Hepatocyte (in vitro differentiated cells): Measurements from ENCODE around the gene SLC19A1.

Experiments used
- CTCF ChIP-seq: fragments of 200-600 bp; sonication (generic); IDR thresholded peaks from 2 replicates; pipeline ENCODE4 v1.5.1; 2016; ENCODE audit warnings: antibody characterized with exemption, mild to moderate bottlenecking; ENCODE audit not compliant: poor library complexity
- EZH2 ChIP-seq: fragments of 200-600 bp; sonication (generic); IDR thresholded peaks from 2 replicates; pipeline ENCODE4 v1.6.1; 2016; ENCODE audit warnings: antibody characterized with exemption, mild to moderate bottlenecking, borderline replicate concordance
- EZH2phosphoT487 ChIP-seq: fragments of 200-600 bp; sonication (generic); IDR thresholded peaks from one replicate; pipeline ENCODE4 v1.6.1; 2018; ENCODE audit warnings: antibody characterized with exemption, mild to moderate bottlenecking, low read depth, moderate library complexity; ENCODE audit not compliant: unreplicated experiment, severe bottlenecking

GRCh38 chr21:45539796-45540600 is 2.2 kb downstream of the SLC19A1 start:
- TF ChIP-seq CTCF (no peak), EZH2 (no peak), EZH2phosphoT487 (no peak)
